Posterior cingulate gyrus (tissue), 11 donors: Measurements from ENCODE around the gene RSPH4A.
A peak's percentile ranks its signal among the peaks of the same experiment; 100 is the strongest.
"Not testable (repeated sequence)": the region's sequence is repeated elsewhere in the genome, so short reads cannot be mapped to it uniquely, and the experiment has no call there.

Source experiments
- DNase-seq, 10 donors: peaks; one replicate each; pipeline versions ENCODE4 v3.0.0 to v3.0.0-alpha.2; 2020 to 2021; ENCODE audit warnings: mixed read lengths in 3 of 10
- intact Hi-C: fragments of 100-400 bp; cut with DNase I; formaldehyde crosslinking; loops from one replicate; pipeline ENCODE4 v1.15.1; 2023

The RSPH4A gene

GRCh38 chr6:116615937-116616736 lies at the start of gene RSPH4A:
Gene RSPH4A, plus strand, starts transcription at chr6:116616479. Its CDS starts 145 bp downstream, at chr6:116616624.
- intact Hi-C loops, result loop anchor here (2.0 kb wide), 1 partner anchor 45 kb away; the partner anchor contains the start of gene RWDD1
- peak; percentile 66 to 98 (median 86) for DNase-seq

DNA sequence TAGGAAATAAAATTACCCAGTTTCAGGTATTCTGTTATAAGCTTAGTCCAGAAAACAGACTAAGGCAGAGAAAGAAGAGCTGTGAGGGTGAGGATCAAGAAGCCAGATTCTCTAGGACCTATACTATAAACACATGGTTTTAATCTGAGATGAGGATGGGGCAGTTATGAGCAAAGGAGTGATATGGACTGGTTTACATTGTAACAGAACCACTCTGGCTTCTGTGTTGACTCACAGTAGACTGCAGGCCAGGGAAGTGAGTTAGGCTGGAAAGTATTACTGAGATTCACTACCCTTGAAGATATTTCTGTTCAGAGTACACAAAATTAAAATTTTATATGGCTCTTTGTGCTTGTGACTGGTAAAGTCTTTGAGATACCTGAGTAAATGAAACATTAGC lies 48.2 kb upstream of the RSPH4A start:
- DNase-seq, result no peak
- intact Hi-C loops, result no loop called here

DNA sequence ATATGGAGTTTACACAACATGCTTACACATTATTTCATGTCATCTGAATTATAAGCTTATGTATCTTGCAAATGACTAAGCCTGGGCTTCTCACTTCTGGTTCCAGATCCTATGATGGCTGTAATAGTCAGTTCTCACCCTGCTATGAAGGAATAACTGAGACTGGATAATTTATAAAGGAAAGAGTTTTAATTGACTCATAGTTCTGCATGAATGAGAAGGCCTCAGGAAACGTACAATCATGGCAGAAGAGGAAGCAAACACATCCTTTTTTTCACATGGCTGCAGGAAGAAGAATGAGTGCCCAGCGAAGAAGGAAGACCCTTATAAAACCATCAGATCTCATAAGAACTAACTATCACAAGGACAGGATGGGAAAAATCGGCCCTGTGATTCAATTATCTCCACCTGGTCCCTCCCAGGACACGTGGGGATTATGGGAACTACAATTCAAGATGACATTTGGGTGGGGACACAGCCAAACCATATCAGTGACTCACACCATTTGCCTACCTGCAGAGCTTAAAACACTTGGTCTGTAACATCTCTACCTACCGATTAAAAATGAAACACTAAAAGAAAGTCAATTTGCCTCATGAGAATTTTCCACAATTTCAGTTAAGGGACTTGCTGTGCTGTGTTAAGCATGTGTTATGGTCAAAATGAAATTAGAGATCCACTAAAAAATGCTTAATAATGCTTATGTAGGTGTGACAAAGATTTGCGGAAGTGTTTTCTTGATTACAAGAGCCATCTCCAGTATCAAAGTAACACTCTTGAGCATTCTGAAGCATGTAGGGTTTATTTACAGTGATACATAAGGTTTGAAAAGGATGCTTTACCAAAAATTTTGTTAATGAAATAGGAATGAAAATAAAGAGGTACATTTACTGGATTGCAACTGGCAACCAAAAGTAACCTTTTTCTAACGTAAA lies 47.2 kb upstream of the RSPH4A start:
- DNase-seq, result no peak
- intact Hi-C loops, result no loop called here

DNA sequence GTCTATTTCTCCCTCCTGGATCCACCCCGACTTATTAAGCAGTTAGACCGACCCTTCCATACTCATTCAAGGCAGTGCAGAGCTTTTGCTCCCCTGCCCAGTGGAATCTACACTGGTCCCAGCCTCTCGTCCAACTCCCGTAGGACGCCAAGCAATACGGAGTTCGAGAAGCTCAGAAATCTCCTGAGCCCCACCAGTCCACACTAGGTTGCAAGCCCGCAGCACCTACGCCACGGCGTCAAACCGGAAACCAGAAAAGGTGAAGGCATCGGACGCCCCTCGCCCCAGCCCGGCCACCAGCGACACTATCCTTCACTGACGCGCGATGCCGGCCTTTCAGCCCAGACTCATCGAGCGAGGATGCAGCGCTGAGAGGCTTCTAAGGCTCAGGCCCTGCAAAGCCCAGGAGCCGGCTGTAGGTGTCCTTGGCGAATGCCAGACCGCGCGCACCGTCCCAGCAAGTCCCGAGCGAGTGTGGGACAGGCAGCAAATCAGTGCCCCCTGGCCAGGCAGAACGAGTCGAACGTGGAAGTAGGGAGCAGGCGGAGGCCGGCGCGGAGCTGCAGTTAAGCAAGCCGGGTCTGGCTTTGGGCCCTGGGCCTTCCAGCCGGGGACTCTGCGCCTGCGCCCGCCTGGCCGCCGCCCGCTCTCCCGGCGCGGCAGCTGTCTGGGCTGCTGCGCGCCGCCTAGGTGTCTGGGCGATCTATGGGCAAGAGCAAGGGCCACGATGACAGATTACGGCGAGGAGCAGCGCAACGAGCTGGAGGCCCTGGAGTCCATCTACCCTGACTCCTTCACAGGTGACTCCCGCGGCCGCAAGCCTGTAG lies 45.2 kb upstream of the RSPH4A start, which contains the start of gene RWDD1:
RWDD1 (plus strand) TSS at position 649 of the 827 bp plus-strand sequence; CDS start at position 728, 79 bp downstream.
- peak; percentile 98 to 100 (median 99) for DNase-seq
- intact Hi-C loops, result loop anchor here (1.0 to 5.0 kb wide), 3 partner anchors 46 to 354 kb away; partner anchors contain the start of genes RSPH4A and TSPYL1

DNA sequence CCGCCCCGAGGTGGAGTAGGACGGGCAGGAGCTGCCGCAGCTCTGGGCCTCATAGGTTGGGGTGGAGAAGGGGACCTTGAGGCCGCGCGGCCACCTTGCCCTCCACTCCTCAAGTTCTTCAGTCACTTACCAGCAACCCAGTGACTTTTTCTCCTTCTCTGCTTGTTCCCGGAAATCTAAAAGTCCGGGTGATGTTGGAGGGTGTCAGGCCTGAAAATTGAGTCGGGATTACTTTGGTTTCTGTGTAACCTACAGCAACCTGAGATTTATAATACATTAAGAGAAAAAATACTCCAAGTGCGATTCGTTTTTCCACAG lies 44.6 kb upstream of the RSPH4A start:
- DNase-seq, result no peak
- intact Hi-C loops, result loop anchor here (1.0 to 5.0 kb wide), 3 partner anchors 45 to 354 kb away; partner anchors contain the start of genes RSPH4A and TSPYL1

GRCh38 chr6:116572162-116572561 lies 44.1 kb upstream of the RSPH4A start:
- intact Hi-C loops, result loop anchor here (5.0 kb wide), 1 partner anchor 355 kb away; no protein-coding TSS in a partner anchor
- peak in 3 of 10 donors; percentile 6 to 77 (median 44) for DNase-seq

GRCh38 chr6:116575227-116575626 lies 41.1 kb upstream of the RSPH4A start:
- intact Hi-C loops, result no loop called here
- no peak for DNase-seq

- intact Hi-C loops, result no loop called here
- no peak for DNase-seq
Observed at GRCh38 chr6:116577486-116577885, 38.8 kb upstream of the RSPH4A start.

DNA sequence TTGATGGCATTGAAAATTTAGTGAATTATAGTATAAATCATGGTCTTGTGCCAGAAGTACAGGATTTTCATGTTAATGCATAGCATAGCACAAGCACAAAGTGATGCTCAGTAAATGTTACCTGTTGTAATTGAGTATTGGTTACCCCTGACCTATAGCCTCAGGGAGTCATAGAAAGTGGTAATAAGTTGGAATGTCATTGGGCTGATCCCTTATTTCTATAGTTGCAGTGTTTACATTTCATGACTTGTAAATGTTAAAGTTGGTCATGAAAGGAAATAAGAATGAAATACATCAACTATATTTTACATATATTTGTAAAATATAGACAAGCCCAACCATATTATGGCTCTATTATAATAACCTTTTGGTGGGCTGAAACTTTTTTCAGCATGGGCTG lies 37.9 kb upstream of the RSPH4A start:
- no peak for DNase-seq
- intact Hi-C loops, result no loop called here

DNA sequence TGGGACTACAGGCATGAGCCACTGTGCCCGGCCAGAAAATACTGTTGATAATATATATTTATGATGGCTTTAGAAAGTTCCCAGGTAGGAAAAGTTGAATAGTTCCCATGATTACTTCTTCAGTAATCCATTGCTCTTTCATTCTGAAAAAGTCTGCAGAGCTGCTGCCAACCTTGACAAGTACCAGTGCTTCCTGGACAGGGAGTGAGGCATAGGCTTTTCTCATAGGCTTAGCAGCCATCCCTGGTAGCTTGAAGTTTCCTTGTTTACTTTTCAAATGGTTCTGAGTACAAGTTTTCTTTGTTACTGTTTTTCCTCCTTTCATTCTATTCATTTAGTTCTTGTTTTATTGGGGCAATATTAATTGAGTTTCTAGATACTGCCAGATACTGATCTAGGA lies 37.1 kb upstream of the RSPH4A start:
- no peak for DNase-seq
- intact Hi-C loops, result no loop called here

DNA sequence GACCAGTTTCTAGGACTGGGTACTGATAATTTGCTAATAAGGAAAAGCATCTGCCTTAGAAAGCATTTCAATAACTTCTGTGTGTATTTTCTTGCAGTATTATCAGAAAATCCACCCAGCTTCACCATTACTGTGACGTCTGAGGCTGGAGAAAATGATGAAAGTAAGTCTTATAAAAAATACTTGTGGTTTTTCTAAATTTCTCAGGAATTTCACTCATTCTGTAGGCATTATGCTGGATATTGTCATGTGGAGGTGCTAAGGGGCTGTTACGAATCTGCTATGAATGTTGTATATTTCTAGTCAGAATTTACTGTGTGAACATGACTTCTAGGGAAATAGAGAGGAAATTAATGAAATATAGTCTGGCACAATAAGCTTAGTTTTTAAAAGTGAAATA lies 36.1 kb upstream of the RSPH4A start:
- intact Hi-C loops, result no loop called here
- no peak for DNase-seq

GRCh38 chr6:116586276-116586675 lies 30.0 kb upstream of the RSPH4A start:
- DNase-seq, result no peak
- intact Hi-C loops, result no loop called here

- DNase-seq, result no peak
- intact Hi-C loops, result no loop called here
Observed at GRCh38 chr6:116586738-116587137, 29.5 kb upstream of the RSPH4A start.

DNA sequence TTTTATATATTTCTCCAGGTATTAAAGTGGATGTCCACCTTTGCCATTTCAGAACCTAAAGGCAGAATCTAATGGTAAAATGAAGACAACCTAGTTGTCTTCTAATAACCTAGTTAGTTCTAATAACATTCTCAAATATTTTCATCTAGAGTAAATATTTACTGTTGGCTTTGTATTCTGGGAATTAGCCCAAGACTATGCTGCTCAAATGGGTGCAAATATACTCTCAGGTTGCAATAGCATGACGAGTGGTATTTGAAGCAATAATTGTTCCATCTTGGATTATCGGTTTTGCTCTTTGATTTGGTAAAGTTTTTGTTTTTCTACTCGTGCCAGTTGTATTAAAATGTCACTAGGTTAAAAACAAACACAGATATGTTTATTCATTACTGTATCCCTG lies 21.0 kb upstream of the RSPH4A start:
- no peak for DNase-seq
- intact Hi-C loops, result no loop called here

- intact Hi-C loops, result no loop called here
- DNase-seq, result no peak
Observed at GRCh38 chr6:116596815-116597214, 19.5 kb upstream of the RSPH4A start.

GRCh38 chr6:116603916-116604315 lies 12.4 kb upstream of the RSPH4A start:
- intact Hi-C loops, DNase-seq: not testable (repeated sequence)

DNA sequence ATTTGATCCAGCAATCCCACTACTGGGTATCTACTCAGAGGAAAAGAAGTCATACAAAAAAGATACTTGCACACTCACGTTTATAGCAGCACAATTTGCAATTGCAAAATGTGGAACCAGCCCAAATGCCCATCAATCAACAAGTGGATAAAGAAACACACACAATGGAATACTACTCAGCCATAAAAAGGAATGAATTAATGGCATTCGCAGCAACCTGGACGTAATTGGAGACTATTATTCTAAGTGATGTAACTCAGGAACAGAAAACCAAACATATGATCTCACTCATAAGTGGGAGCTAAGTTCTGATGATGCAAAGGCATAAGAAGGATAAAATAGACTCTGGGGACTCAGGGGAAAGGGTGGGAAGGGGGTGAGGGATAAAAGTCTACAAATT lies 11.4 kb upstream of the RSPH4A start:
- intact Hi-C loops, DNase-seq: not testable (repeated sequence)

- intact Hi-C loops, result no loop called here
- DNase-seq, result no peak
Observed at GRCh38 chr6:116605935-116606334, 10.3 kb upstream of the RSPH4A start.

GRCh38 chr6:116611056-116611455 lies 5.2 kb upstream of the RSPH4A start:
- intact Hi-C loops, result no loop called here
- no peak for DNase-seq

- intact Hi-C loops, result loop anchor here (2.0 kb wide), 1 partner anchor 46 kb away; the partner anchor contains the start of gene RWDD1
- DNase-seq, result peak in 7 of 10 donors; percentile 9 to 86 (median 26)
Observed at GRCh38 chr6:116616737-116617053, 416 bp downstream of the RSPH4A start.
